ENCODE data around the gene PLEKHG5.

DNA sequence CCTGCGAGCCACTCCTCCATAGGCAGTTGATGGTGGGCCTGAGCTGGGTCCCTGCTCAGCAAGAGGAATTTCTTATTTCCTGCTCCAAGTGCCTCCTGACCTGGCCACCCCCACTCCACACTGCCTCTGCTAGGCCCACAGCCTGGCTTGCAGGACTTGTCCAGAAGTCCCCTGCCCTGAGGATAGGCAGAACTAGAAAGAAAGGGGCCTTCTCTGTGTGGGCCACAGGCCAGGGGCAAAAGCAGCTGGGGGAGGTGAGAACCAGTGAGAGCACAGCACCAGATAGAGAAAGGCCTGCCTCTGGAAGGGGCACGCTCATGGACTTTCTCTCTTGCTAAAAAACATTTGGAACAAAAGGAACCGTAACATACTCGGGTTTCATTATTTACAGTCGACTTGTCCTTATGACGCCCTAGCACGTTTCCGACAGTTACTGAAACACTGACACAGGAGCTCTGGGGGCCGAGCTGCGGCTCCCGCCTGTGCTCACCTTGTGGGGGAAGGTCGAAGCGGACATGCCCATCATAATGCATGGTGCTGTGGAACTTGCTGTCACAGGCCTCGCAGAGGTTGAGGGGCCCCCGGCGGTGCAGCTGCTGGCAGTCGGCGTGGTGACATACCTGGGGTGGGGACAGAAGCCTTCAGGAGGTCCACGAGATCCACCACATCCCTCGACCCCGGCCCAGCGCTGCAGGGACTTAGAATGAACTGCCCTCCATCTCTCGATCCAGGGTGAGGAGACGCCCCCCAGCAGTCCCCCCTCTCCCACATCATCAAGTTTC lies 14.2 kb downstream of the PLEKHG5 start:
- TF ChIP-seq, protein P1, sequence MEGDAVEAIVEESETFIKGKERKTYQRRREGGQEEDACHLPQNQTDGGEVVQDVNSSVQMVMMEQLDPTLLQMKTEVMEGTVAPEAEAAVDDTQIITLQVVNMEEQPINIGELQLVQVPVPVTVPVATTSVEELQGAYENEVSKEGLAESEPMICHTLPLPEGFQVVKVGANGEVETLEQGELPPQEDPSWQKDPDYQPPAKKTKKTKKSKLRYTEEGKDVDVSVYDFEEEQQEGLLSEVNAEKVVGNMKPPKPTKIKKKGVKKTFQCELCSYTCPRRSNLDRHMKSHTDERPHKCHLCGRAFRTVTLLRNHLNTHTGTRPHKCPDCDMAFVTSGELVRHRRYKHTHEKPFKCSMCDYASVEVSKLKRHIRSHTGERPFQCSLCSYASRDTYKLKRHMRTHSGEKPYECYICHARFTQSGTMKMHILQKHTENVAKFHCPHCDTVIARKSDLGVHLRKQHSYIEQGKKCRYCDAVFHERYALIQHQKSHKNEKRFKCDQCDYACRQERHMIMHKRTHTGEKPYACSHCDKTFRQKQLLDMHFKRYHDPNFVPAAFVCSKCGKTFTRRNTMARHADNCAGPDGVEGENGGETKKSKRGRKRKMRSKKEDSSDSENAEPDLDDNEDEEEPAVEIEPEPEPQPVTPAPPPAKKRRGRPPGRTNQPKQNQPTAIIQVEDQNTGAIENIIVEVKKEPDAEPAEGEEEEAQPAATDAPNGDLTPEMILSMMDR (IDR thresholded peaks at IDR 0.05): no peak
- no peak for TF ChIP-seq POLR2AphosphoS5 (IDR thresholded peaks at IDR 0.05)
- no peak for TF ChIP-seq POLR2A (IDR thresholded peaks at IDR 0.05)
- TF ChIP-seq EP300 (IDR thresholded peaks at IDR 0.05; ENCODE audit: low read depth): no peak

Data from transverse colon (tissue), 4 donors.